ENCODE measurements around the gene MARCHF6. TPM values are rescaled to one million over a fixed set of nuclear protein-coding genes. Genes with fewer than 3 reads are reported as not detected.

The MARCHF6 gene
- total and polyA plus RNA-seq, 9 donors = 59.0 to 225 (median 146) TPM

DNA sequence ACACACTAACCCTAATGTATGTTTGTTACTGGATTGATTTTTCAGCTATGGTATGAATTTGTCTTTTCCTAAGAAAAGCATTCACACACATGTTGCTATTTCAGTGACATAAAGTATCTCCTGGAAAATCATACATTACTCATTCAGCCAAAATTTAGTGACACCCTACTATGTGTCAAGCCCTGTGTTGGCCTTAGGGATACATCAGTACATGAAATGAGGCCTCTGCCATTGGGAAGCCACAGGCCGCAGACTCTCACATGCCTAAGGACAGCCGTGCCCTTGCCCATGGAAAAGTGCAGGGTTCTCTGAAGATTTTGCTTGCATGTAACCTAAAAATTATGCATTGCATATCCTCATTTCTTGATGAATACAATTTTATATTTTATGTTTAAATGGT lies 5.2 kb upstream of the MARCHF6 start:
- DNase-seq = no peak
- no peak overlapping the region for H3K27ac ChIP-seq
- no peaks in the 10 kb centered on the region for H3K27me3 ChIP-seq
- TF ChIP-seq POLR2A (IDR thresholded peaks at IDR 0.05) (no peak), EP300 (IDR thresholded peaks at IDR 0.05) (no peak), CTCF (IDR thresholded peaks at IDR 0.05) (no peak)
- H3K36me3 ChIP-seq = no peaks in the 10 kb centered on the region
- intact Hi-C loops (cut with DNase I) = no loop called here
- no peaks in the 10 kb centered on the region for H3K9me3 ChIP-seq
- peaks cover 1% of the 10 kb centered on the region for H3K4me1 ChIP-seq (ENCODE audit: insufficient read depth)
- 94 to 98% (median 95%) methylated on average over 2 of the region's 2 CpGs for whole genome bisulfite sequencing, 3 donors
- no peak overlapping the region for H3K4me3 ChIP-seq

DNA sequence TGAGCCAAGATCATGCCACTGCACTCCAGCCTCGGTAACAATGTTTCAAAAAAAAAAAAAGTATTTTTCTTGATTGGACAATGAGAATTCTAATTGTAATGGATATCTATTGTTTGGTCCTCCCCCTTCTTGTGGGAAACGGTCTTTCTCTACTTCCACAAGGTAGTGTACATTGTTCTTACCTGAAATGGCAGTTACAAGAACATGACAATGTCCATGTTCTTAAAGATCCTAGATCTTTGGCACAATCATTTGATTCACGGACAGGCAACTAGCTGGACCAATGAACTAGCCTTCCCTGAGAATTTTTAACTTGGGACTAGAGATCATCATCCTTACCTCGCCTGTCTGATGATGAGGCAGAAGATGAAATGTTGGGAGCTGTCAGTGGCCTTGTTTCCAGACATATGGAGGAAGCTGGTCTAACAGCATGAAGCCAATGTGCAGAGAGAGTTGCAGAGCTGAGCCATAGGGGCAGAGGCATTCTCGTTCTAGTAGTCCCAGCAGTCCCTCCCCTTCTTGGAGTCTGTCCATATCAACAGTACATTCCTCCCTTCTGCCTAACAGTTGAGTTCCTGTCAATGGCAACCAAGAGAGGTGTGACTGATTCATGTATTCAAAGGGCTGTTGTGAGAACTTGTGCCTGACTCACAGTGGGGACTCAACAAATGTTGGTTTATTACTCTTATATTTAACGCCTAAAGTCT lies 2.1 kb upstream of the MARCHF6 start:
- Histone ChIP-seq H3K4me3 (no peak overlapping the region), H3K9me3 (no peaks in the 10 kb centered on the region), H3K27ac (peak overlapping the region in 1 of 2 donors; percentile 10), H3K27me3 (no peaks in the 10 kb centered on the region), H3K4me1 (ENCODE audit: insufficient read depth) (peaks cover 2% of the 10 kb centered on the region), H3K36me3 (no peaks in the 10 kb centered on the region)
- TF ChIP-seq CTCF (IDR thresholded peaks at IDR 0.05) (no peak), EP300 (IDR thresholded peaks at IDR 0.05) (no peak), POLR2A (IDR thresholded peaks at IDR 0.05) (no peak)
- DNase-seq = no peak
- intact Hi-C loops (cut with DNase I) = no loop called here
- WGBS, 3 donors = 75 to 77% (median 75%) methylated on average over 6 of the region's 6 CpGs

- TF ChIP-seq EP300 (IDR thresholded peaks at IDR 0.05) = no peak
- TF ChIP-seq POLR2A (IDR thresholded peaks at IDR 0.05) = no peak
- TF ChIP-seq CTCF (IDR thresholded peaks at IDR 0.05) = no peak
- intact Hi-C loops (cut with DNase I) = no loop called here
- Histone ChIP-seq H3K9me3 (no peaks in the 10 kb centered on the region), H3K4me1 (ENCODE audit: insufficient read depth) (peaks cover 3% of the 10 kb centered on the region), H3K4me3 (no peak overlapping the region), H3K27me3 (no peaks in the 10 kb centered on the region), H3K36me3 (no peaks in the 10 kb centered on the region), H3K27ac (peak overlapping the region in 1 of 2 donors; percentile 10)
- WGBS, 3 donors = 72 to 86% (median 74%) methylated on average over 8 of the region's 8 CpGs
- DNase-seq = no peak
Measured at GRCh38 chr5:10351919-10352318, 1.6 kb upstream of the MARCHF6 start.

- no peaks in the 10 kb centered on the region for H3K27me3 ChIP-seq
- H3K9me3 ChIP-seq = no peaks in the 10 kb centered on the region
- peak overlapping the region; percentile 90 to 93 for H3K27ac ChIP-seq
- H3K36me3 ChIP-seq = no peaks in the 10 kb centered on the region
- 13 to 22% (median 13%) methylated on average over 19 of the region's 19 CpGs for WGBS, 3 donors
- intact Hi-C loops (cut with DNase I) = no loop called here
- no peak for TF ChIP-seq CTCF (IDR thresholded peaks at IDR 0.05)
- TF ChIP-seq EP300 (IDR thresholded peaks at IDR 0.05) = no peak
- no peak for TF ChIP-seq POLR2A (IDR thresholded peaks at IDR 0.05)
- peaks cover 3% of the 10 kb centered on the region for H3K4me1 ChIP-seq (ENCODE audit: insufficient read depth)
- H3K4me3 ChIP-seq = peak overlapping the region; percentile 57
- no peak for DNase-seq
Measured at GRCh38 chr5:10352430-10353240, 860 bp upstream of the MARCHF6 start.
